ENCODE measurements around the gene PTPRM. TPM values are rescaled to one million over a fixed set of nuclear protein-coding genes. Genes with fewer than 3 reads are reported as not detected.

Gene PTPRM
- total and polyA plus RNA-seq, 2 experiments from 2014 or later: 1.6 to 5.3 TPM

DNA sequence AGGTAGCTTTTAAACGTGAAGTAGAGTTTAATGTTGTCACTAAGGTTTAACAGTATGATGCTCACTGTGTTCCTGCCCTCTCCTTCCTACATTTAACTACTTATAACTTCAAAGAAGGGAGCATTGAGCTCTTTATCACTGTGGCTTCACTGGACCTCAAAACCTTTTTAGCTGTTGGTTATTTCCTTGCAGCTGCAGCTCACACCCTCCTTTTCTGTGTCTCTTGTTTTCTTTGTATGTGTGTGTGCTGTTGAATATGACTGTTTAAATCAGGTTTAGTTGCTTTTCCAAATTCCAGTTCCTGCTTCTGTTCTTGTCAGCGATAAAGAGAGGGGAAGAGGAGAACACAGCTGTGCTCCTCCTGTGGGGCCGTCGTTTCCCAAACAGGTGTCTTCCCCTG, 208.0 kb downstream of the PTPRM start (continued):
- TF ChIP-seq, protein P1, sequence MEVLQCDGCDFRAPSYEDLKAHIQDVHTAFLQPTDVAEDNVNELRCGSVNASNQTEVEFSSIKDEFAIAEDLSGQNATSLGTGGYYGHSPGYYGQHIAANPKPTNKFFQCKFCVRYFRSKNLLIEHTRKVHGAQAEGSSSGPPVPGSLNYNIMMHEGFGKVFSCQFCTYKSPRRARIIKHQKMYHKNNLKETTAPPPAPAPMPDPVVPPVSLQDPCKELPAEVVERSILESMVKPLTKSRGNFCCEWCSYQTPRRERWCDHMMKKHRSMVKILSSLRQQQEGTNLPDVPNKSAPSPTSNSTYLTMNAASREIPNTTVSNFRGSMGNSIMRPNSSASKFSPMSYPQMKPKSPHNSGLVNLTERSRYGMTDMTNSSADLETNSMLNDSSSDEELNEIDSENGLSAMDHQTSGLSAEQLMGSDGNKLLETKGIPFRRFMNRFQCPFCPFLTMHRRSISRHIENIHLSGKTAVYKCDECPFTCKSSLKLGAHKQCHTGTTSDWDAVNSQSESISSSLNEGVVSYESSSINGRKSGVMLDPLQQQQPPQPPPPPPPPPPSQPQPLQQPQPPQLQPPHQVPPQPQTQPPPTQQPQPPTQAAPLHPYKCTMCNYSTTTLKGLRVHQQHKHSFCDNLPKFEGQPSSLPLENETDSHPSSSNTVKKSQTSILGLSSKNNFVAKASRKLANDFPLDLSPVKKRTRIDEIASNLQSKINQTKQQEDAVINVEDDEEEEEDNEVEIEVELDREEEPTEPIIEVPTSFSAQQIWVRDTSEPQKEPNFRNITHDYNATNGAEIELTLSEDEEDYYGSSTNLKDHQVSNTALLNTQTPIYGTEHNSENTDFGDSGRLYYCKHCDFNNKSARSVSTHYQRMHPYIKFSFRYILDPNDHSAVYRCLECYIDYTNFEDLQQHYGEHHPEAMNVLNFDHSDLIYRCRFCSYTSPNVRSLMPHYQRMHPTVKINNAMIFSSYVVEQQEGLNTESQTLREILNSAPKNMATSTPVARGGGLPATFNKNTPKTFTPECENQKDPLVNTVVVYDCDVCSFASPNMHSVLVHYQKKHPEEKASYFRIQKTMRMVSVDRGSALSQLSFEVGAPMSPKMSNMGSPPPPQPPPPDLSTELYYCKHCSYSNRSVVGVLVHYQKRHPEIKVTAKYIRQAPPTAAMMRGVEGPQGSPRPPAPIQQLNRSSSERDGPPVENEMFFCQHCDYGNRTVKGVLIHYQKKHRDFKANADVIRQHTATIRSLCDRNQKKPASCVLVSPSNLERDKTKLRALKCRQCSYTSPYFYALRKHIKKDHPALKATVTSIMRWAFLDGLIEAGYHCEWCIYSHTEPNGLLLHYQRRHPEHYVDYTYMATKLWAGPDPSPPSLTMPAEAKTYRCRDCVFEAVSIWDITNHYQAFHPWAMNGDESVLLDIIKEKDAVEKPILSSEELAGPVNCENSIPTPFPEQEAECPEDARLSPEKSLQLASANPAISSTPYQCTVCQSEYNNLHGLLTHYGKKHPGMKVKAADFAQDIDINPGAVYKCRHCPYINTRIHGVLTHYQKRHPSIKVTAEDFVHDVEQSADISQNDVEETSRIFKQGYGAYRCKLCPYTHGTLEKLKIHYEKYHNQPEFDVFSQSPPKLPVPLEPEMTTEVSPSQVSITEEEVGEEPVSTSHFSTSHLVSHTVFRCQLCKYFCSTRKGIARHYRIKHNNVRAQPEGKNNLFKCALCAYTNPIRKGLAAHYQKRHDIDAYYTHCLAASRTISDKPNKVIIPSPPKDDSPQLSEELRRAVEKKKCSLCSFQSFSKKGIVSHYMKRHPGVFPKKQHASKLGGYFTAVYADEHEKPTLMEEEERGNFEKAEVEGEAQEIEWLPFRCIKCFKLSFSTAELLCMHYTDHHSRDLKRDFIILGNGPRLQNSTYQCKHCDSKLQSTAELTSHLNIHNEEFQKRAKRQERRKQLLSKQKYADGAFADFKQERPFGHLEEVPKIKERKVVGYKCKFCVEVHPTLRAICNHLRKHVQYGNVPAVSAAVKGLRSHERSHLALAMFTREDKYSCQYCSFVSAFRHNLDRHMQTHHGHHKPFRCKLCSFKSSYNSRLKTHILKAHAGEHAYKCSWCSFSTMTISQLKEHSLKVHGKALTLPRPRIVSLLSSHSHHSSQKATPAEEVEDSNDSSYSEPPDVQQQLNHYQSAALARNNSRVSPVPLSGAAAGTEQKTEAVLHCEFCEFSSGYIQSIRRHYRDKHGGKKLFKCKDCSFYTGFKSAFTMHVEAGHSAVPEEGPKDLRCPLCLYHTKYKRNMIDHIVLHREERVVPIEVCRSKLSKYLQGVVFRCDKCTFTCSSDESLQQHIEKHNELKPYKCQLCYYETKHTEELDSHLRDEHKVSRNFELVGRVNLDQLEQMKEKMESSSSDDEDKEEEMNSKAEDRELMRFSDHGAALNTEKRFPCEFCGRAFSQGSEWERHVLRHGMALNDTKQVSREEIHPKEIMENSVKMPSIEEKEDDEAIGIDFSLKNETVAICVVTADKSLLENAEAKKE (CRISPR knock-in tag; IDR thresholded peaks at IDR 0.05): no peak
- no peak for TF ChIP-seq EZH2phosphoT487 (IDR thresholded peaks at IDR 0.05; ENCODE audit: unreplicated experiment)
- no peak for TF ChIP-seq ZNF114 (CRISPR knock-in tag; IDR thresholded peaks at IDR 0.05)
- TF ChIP-seq JUNB (IDR thresholded peaks at IDR 0.05; ENCODE audit: unreplicated experiment): no peak
- no peak for TF ChIP-seq STAT1 (IDR thresholded peaks at IDR 0.05; ENCODE audit: unreplicated experiment)

- no peaks in the 10 kb centered on the region for H4K20me1 ChIP-seq (replicated peaks; ENCODE audit: insufficient read depth)
- Mint-ChIP-seq H3K27ac (no peak overlapping the region), H3K27me3 (ENCODE audit: insufficient read depth, low read depth, poor library complexity) (no peaks in the 10 kb centered on the region), H3K4me1 (no peaks in the 10 kb centered on the region), H3K36me3 (ENCODE audit: low read depth) (no peaks in the 10 kb centered on the region), H3K9me3 (no peaks in the 10 kb centered on the region), H3K4me3 (no peak overlapping the region)
- no peaks in the 10 kb centered on the region; the same call in 1 of the 2 replicates for H3K4me1 ChIP-seq (ENCODE audit: insufficient read depth)
- no peak overlapping the region for H3K27ac ChIP-seq (ENCODE audit: low read depth)
- H3K4me2 ChIP-seq: no peak overlapping the region
- no peak overlapping the region for H3K4me3 ChIP-seq
- no peaks in the 10 kb centered on the region for H3K79me2 ChIP-seq (replicated peaks; ENCODE audit: insufficient read depth)
- no peaks in the 10 kb centered on the region for H3K27me3 ChIP-seq (ENCODE audit: insufficient read depth)
- H3K9me2 ChIP-seq (ENCODE audit: insufficient read depth): no peaks in the 10 kb centered on the region
- H3K36me3 ChIP-seq (ENCODE audit: insufficient read depth): no peaks in the 10 kb centered on the region
- no peak overlapping the region for H2AFZ ChIP-seq
- DNase-seq (ENCODE audit: low spot score) (no peak), ATAC-seq (no peak)
- no peaks in the 10 kb centered on the region for H3F3A ChIP-seq (replicated peaks; ENCODE audit: low read depth)
- no peak for TF ChIP-seq EZH2 (IDR thresholded peaks at IDR 0.05; ENCODE audit: low read depth, unreplicated experiment)
- no peak for TF ChIP-seq NANOG (IDR thresholded peaks at IDR 0.05; ENCODE audit: borderline replicate concordance)
- no peak for TF ChIP-seq ETS1 (IDR thresholded peaks at IDR 0.05)
- TF ChIP-seq EZH2phosphoT487 (IDR thresholded peaks at IDR 0.05; ENCODE audit: unreplicated experiment): no peak
- TF ChIP-seq, protein P2, sequence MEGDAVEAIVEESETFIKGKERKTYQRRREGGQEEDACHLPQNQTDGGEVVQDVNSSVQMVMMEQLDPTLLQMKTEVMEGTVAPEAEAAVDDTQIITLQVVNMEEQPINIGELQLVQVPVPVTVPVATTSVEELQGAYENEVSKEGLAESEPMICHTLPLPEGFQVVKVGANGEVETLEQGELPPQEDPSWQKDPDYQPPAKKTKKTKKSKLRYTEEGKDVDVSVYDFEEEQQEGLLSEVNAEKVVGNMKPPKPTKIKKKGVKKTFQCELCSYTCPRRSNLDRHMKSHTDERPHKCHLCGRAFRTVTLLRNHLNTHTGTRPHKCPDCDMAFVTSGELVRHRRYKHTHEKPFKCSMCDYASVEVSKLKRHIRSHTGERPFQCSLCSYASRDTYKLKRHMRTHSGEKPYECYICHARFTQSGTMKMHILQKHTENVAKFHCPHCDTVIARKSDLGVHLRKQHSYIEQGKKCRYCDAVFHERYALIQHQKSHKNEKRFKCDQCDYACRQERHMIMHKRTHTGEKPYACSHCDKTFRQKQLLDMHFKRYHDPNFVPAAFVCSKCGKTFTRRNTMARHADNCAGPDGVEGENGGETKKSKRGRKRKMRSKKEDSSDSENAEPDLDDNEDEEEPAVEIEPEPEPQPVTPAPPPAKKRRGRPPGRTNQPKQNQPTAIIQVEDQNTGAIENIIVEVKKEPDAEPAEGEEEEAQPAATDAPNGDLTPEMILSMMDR (conservative IDR thresholded peaks at IDR 0.05; ENCODE audit: low read depth in 2 of 2): no peak
Measured at GRCh38 chr18:7775843-7776242, 208.7 kb downstream of the PTPRM start.
